LNCaP clone FGC (cell line): ENCODE results near the gene TRMT112.

Experiments used
- DNase-seq: peaks from one replicate; pipeline ENCODE4 v3.0.0-alpha.2; 2011; ENCODE audit warnings: low read depth
- H3K4me3 ChIP-seq: 2 replicates; pipeline ENCODE4 v1.5.1; 2011; ENCODE audit warnings: mild to moderate bottlenecking, low read depth, low read length, control low read depth
- CTCF ChIP-seq: IDR thresholded peaks from 2 replicates; pipeline ENCODE4 v1.5.1; 2012; ENCODE audit warnings: mild to moderate bottlenecking; ENCODE audit not compliant: control insufficient read depth, insufficient read depth; ENCODE audit errors: extremely low read depth

Gene TRMT112

GRCh38 chr11:64286801-64287159, 30.6 kb downstream of the TRMT112 start:
- no peak for TF ChIP-seq CTCF
- H3K4me3 ChIP-seq = peak overlapping the region; percentile 82; the same call in 1 of the 2 replicates
- DNase-seq = no peak

- peak; percentile 41 for TF ChIP-seq CTCF
- no peak for DNase-seq
- H3K4me3 ChIP-seq = peak overlapping the region; percentile 82
Observed at GRCh38 chr11:64285885-64286800, 31.2 kb downstream of the TRMT112 start.

GRCh38 chr11:64284962-64285884, 32.1 kb downstream of the TRMT112 start, which contains the start of gene GPR137:
Gene GPR137, plus strand, starts transcription at chr11:64285848. Its CDS starts 677 bp downstream, at chr11:64286525.
- no peak for DNase-seq
- H3K4me3 ChIP-seq = peak within 1 kb of the TSS; percentile 82
- no peak for TF ChIP-seq CTCF

GRCh38 chr11:64284048-64284961, 33.1 kb downstream of the TRMT112 start, which contains the start of gene BAD:
Gene BAD, minus strand, starts transcription at chr11:64284665. Its CDS starts 297 bp downstream, at chr11:64284368.
- no peak for TF ChIP-seq CTCF
- peak within 1 kb of the TSS; percentile 82 for H3K4me3 ChIP-seq
- DNase-seq = peak; percentile 64

GRCh38 chr11:64283092-64283491, 34.3 kb downstream of the TRMT112 start:
- no peak for DNase-seq
- TF ChIP-seq CTCF = no peak
- H3K4me3 ChIP-seq = no peak overlapping the region
